ENCODE measurements around the gene RPLP2.

The RPLP2 gene

DNA sequence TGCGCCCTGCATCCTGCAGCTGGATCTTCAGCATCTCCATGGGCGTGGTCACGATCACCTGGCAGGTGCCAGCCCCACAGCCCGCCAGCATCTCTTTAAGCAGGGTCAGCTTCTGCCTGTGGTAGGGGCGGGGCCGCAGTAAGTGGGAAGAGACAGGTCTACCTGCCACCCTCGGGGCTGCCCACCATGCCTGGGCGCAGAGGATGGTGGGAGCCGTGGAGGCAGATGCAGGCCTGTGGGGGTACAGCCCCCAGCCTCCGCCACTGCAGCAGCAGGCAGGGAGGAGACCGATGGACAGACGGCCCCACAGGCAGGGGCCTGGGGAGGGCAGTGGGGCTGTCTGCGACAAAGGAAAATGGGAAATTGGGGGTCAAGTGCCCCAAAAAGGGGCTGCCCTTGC, 16.9 kb upstream of the RPLP2 start:
- no peak for DNase-seq

DNA sequence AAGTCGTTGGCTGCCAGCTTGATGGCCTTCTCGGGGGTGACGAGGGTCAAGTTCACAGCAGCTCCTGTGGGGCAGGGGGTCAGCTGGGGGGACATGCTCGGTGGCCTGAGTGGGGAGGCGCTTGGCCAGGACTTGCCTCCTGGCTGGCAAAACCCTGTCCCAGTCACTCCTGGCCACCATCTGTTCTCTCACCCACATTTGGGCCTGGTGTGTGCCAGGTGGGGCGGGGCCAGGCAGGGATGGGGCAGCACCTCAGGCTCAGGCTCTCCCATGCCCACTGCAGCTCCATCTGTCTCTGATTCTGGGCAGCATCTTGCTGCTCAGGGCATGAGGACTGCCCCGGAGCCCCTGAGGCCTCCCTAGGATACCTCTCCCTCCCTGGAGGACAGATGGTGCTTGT, 16.2 kb upstream of the RPLP2 start:
- no peak for DNase-seq

DNA sequence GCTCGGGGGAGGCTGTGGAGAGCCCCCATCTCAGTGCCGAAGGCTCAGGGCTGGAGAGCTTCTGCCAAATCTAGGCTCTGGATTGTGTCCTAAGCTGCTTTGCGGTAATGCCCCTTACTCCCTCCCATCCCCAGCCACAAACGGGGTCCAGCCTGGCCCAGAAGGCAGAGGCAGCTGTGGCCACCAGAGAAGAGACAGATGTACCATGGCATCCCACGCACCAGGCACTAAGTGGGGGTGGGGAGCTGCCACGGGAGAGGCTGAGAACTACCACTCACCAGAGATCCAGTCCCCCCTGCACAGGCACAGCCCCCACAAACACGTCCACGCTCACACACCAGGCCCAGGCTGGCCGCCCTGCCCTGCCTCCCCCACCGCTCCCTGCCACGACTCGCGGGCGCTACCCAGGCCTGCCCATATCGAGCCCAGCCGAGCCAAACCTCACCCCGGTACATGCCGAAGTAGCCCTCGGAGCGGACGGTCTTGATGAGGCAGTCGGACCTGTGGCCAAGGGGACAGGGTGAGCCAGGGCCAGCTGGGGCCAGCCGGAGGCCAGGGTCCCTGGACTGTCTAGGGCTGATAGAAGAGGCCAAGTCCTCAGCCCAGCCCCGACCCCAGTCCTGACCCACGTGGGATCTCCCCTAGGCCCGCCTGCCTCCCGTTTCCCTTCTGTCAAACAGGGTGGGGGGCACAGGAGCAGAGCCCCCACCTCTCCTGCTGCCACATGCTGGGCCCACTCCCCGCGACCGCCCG, 15.6 kb upstream of the RPLP2 start:
- DNase-seq = no peak

DNA sequence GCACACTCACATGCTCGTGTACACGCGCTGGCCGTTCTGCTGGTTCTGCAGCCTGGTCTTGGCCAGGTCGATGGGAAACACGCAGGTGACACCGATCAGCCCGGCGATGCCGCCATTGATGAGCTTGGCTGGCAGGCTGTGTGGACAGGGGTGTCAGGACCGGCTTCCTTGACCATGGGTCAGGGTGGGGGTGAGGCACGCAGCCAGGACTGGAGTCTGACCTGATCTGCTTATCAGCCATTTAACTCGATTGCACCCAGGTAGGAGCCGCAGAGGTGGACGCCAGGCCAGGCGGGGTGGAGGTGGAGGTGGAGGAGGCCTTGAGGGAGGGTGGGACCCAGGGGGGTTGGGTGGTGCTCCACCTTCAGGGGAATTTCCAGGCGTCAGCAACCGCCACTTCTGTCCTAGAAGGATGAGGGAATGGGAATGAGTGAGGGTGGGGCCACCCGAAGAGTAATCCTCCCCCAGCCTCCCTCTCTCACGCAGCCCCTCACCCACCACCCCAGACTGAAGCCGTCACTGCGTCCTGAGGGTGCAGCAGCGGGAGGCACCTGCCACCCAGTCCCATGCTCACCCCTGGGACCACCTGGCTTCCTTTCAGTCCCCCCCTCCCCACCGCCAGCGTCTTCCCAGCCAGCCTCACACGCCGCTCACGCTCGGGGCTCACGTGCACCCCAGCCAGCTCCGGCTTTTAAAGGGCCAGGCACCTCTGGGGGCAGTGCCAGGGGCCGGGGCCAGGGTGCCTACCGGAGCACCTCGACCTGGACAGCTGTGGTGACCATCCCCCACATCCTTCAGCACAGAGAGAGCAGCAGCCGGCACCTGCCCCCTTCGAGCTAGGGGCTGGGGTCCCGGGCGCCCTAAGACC, 14.8 kb upstream of the RPLP2 start:
- DNase-seq = peak; percentile 86

DNA sequence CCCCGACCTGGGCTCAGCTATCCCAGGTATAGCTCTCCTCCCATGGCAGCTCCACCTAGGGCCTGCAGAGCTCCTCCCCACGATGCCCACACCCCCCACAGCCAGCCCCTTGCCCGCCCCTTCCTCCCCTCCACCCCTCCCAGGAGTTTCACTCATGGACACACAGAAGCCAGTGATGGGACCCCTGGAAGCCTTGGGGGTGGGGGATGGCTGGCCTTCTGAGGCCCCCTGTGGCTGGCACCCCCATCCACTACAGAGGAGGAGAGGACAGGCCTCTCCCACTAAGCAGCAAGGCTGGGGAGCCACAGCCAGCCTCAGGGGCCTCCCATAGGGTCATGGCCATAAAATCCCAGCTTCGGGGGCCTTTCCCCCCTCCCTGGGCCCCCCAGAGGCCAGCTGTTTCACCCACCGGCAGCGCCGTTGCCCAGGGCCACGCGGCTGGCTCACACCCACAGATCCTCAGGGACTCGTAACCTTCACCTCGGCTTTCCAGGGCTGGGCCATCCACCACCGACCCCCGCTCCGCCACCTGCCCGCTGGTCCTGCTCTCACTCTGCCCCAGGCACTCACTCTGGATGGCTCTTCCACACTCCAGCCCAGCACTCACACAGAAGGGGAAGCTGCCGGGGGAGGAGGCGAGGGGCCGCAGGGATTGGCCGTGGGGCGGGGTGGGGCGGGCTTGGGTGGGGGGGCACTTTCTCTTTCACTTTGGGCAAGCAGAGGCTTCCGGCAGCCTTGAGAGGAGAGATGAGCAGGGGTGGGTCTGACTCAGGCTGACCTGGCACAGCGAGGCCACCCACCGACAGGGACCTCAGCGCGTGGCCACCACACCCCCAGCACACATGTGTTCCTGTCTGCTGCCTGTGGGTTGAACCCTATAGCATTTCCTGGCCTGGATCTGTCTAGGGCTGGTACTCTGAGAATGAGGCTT, 13.9 kb upstream of the RPLP2 start:
- peak; percentile 96 for DNase-seq

- no peak for DNase-seq
Observed at GRCh38 chr11:796565-797295, 13.0 kb upstream of the RPLP2 start.

DNA sequence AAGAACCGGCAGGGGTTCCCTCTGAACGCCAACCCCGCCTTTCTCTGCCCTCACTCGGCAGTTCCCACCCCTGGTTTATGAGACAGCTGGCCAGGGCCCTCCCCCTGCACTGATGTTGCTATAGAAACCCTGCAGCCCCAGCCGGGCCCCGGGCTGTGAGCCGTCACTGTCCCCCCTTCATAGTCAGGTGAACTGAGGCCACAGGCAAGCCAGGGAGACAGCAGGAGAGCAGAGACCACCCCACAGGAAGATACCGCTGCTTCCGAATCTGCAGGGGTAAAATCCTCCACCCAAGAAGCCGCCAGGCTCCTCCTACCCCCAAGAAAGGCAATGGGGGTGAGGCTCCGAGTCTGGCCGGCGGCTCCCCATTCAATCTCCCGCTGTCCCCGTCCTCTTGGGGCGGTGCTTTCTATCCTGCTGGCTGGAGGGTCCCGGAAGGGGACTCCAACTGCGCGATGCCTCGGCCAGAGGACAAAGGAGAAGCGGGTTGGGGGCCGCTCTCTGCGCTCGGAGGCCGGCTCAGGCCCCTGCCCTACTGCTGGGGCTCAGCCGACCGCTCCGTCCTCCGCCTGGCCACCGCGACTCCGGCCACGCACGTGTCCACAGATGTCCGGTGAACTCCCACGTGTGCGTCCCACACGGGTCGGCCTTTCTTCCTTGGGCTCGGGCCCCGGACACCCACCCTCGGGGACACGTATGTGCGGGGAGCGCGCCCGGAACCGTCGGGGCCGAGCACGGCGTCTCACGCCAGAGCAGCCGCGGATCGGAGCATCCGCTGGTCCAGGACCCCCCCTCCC, 12.3 kb upstream of the RPLP2 start:
- peak; percentile 97 for DNase-seq

DNA sequence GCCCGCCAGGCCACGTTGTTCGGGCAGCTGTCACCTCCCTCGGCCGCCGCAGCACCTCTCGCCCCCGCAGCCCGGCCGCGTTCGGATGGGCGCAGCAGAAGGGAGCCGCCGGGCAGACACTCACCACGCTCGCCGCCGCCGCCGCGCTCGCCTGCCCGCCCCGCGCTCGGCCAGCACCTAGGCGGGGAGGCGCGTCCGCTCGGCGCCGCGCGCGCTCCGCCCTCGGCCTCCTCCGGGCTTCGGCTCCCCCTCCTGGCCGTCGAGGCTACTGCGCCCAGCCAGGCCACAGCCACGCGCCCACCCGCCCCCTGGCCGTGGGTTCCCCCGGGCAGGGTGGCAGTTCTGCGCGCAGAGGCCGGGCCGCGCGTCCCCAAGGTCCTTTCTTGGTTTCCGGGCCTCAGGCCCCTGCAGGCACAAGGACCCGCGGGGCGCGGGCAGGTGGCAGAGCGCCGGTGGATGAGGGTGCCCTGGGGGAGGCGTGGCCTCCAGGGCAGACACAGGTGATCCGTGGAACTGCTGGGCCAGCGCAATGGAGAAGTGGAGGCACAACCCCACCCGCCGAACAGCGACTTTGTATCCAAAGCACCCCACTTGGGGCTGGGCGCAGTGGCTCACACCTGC, 11.6 kb upstream of the RPLP2 start, which contains the start of gene SLC25A22:
SLC25A22 (minus strand) TSS at position 189 of the 621 bp plus-strand sequence. CDS start 3,275 bp downstream, outside the sequence.
- peak; percentile 100 for DNase-seq

DNA sequence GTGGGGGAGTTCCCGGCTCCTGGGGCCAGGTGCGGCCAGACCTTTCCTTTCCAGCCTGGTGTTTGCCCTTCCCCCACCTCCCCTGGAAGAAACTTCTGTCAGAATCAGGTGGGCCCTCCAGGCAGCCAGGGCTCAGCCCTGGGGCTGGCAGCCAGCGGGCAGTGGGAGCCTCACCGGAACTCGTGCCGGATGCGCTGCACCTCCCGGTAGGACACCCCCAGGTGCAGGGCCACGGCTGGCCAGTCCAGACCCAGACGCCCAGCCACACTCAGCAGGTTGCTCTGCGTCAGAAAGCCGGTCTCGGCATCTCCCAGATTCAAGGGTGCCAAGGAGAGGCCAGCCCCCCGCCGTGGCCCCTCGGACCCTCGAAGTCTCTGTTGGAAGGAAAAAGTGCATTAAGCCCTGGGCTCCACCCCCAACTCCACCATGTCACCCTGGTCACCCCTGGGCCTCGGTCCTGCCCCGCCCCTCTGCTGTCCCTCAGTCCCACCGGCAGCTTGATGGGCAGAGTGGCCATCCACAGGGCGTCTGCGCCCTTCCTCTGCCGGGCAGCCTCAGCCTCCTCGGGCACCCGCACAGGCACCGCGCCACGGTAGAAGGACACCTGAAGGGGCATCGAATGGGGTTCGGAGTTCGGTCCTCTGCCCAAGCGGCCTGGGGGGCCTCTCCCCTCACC, 10.0 kb upstream of the RPLP2 start:
- DNase-seq = no peak

- DNase-seq = no peak
Observed at GRCh38 chr11:800473-800872, 9.3 kb upstream of the RPLP2 start.

- DNase-seq = no peak
Observed at GRCh38 chr11:801097-801780, 8.5 kb upstream of the RPLP2 start.

DNA sequence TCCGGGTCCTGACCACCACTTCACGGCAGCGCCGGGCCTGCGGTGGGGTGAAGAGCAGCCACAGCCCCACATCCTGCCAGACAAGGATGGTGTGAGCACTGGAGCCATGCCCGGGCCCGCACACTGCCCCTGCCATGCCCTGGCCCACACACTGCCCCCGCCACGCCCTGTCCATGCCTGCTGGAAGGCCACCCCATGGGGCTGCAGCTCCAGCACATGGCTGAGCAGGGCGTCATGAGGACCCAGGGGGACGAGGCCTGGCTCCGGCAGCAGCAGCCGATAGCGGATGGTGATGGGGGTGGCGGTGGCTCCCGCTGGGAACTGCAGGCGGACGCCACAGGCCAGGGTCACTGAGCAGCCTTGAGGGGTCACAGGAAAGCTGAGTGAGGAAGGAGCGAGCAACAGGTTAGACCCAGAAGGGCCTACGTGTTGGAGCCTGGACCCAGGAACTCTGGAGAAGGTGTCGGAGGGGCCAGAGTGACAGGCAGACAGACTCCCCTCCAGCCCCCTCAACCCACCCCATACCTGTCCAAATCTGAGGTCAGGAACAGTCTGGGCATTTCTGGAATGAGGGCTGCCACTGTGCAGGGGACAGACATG, 7.6 kb upstream of the RPLP2 start:
- no peak for DNase-seq

GRCh38 chr11:802693-803466, 6.9 kb upstream of the RPLP2 start:
- peak; percentile 61 for DNase-seq

DNA sequence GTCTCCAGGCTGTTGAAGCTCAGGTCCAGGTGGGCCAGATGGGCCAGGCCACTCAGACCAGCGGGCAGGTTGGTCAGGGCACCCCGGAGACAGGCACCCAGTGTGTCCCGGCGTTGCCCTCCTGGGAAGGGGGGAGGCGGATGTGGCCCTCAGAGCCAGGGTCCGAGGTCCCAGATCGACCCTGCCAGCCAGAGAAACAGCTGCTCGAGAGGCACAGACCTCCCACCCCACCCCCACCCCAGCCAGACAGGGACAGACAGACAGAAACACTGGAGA, 6.4 kb upstream of the RPLP2 start:
- DNase-seq = no peak

GRCh38 chr11:803770-804598, 5.8 kb upstream of the RPLP2 start:
- DNase-seq = peak; percentile 89

DNA sequence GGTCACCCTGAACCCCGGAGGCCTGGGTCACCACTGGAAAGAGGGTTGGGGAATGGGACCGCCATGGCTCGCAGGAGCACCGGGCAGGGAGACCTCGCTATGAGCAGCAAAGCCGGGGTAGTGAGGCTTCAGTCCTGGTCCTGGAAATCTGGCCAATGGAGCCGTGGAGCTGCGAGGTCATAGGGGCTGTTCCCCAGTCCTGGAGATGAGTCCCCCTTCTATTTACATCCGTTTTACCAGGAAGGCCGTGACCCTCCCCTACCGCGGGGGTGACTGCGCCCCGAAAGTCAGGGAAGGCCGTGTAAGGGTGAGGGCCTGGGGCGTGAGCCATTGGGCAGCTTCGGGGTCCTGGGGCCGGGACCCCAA, 5.2 kb upstream of the RPLP2 start:
- DNase-seq = no peak

DNA sequence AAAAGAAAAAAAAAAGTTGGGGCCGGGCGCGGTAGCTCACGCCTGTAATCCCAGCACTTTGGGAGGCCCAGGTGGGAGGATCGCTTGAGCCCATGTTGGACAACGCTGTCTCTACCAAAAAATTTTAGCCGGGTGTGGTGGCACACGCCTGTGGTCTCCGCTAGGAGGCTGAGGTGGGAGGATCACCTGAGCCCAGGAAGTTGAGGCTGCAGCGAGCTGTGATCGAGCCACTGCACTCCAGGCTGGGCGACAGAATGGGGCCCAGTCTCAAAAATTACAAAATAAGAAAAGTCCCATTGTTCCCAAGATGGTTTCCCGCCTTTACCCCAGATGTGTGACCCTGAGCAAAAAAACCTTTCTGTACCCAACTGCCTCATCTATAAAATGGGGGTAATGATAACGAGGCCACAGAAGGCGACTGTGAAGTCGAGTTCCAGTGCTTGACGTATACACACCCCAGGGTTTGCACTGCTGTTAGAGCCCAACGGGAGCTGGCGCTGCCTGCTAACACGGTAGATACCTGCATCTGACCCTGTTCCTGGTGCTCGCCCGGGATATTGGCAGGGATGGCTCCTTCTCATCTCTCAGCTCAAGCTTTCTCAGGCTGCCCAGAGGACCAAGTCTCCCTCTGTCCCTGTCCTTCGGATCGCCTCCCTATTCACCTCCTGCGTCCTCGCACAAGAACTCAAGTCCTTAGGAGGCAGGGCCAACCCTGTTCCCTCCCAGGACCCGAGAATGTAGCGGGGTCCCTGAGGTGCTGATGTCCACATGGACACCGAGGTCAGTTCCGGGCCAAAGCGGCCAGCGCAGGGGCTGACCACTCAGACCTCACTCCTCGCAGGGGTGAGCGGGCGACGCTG, 1.1 kb upstream of the RPLP2 start:
- no peak for DNase-seq

Data from 8988T (cell line).